Activated T-cell treated with anti-CD3 and anti-CD28 coated beads, Interleukin-2, amount 50 U/mL, for 4 hours (primary cell): ENCODE data around the gene C8A. TPM values are rescaled to one million over a fixed set of nuclear protein-coding genes. Genes with fewer than 3 reads are reported as not detected.

Source experiments
- ATAC-seq, 2 donors: fragments of 200-7000 bp; cut with Tn5 transposase; one replicate each; pipeline ENCODE4 v1.10.0; 2021
- DNase-seq: peaks from one replicate; pipeline ENCODE4 v3.0.0-alpha.2; 2020
- H3K27me3 Mint-ChIP-seq: one replicate; pipeline ENCODE4 v1.8.0; 2021; ENCODE audit warnings: low read depth, mixed read lengths
- H3K36me3 Mint-ChIP-seq: one replicate; pipeline ENCODE4 v1.8.0; 2022; ENCODE audit warnings: mixed read lengths; ENCODE audit not compliant: insufficient read depth
- H3K4me1 Mint-ChIP-seq: one replicate; pipeline ENCODE4 v1.8.0; 2021; ENCODE audit warnings: low read depth, mixed read lengths
- H3K4me3 Mint-ChIP-seq: one replicate; pipeline ENCODE4 v1.8.0; 2021; ENCODE audit warnings: mild to moderate bottlenecking, moderate library complexity, mixed read lengths
- H3K9me3 Mint-ChIP-seq: one replicate; pipeline ENCODE4 v1.8.0; 2021; ENCODE audit warnings: mixed read lengths
- total RNA-seq, 3 donors: library from RNA; stranded (reverse); gene quantifications; one replicate each; pipeline ENCODE4 v1.2.1, GENCODE V29; 2021

Gene C8A
- total RNA-seq, 3 donors from 2014 or later = not detected

- ATAC-seq (no peak), DNase-seq (no peak)
- H3K4me3 Mint-ChIP-seq = no peak overlapping the region
- no peaks in the 10 kb centered on the region for H3K36me3 Mint-ChIP-seq
- no peaks in the 10 kb centered on the region for H3K9me3 Mint-ChIP-seq
- no peaks in the 10 kb centered on the region for H3K4me1 Mint-ChIP-seq
- peaks cover 3% of the 10 kb centered on the region for H3K27me3 Mint-ChIP-seq
These were observed 79.9 kb downstream of the C8A start for GRCh38 chr1:56934430-56935060.

GRCh38 chr1:56938646-56939045 is 84.0 kb downstream of the C8A start:
- Mint-ChIP-seq H3K4me3 (no peak overlapping the region), H3K36me3 (no peaks in the 10 kb centered on the region), H3K4me1 (no peaks in the 10 kb centered on the region), H3K27me3 (no peaks in the 10 kb centered on the region), H3K9me3 (no peaks in the 10 kb centered on the region)
- no peak for DNase-seq
- ATAC-seq = no peak

GRCh38 chr1:56939209-56939608 is 84.6 kb downstream of the C8A start:
- Mint-ChIP-seq H3K36me3 (no peaks in the 10 kb centered on the region), H3K27me3 (no peaks in the 10 kb centered on the region), H3K4me3 (no peak overlapping the region), H3K9me3 (no peaks in the 10 kb centered on the region), H3K4me1 (no peaks in the 10 kb centered on the region)
- ATAC-seq (no peak), DNase-seq (no peak)

- ATAC-seq (no peak), DNase-seq (no peak)
- Mint-ChIP-seq H3K36me3 (no peaks in the 10 kb centered on the region), H3K9me3 (no peaks in the 10 kb centered on the region), H3K4me1 (no peaks in the 10 kb centered on the region), H3K27me3 (no peaks in the 10 kb centered on the region), H3K4me3 (no peak overlapping the region)
These were observed 85.4 kb downstream of the C8A start for GRCh38 chr1:56940039-56940438.

- H3K4me3 Mint-ChIP-seq = no peak overlapping the region
- no peaks in the 10 kb centered on the region for H3K9me3 Mint-ChIP-seq
- ATAC-seq = no peak
- no peaks in the 10 kb centered on the region for H3K36me3 Mint-ChIP-seq
- H3K4me1 Mint-ChIP-seq = no peaks in the 10 kb centered on the region
- H3K27me3 Mint-ChIP-seq = no peaks in the 10 kb centered on the region
- no peak for DNase-seq
These were observed 93.9 kb downstream of the C8A start for GRCh38 chr1:56948403-56949023.

GRCh38 chr1:56952501-56952900 is 97.9 kb downstream of the C8A start:
- no peaks in the 10 kb centered on the region for H3K4me1 Mint-ChIP-seq
- DNase-seq (no peak), ATAC-seq (no peak)
- no peaks in the 10 kb centered on the region for H3K36me3 Mint-ChIP-seq
- H3K9me3 Mint-ChIP-seq = no peaks in the 10 kb centered on the region
- no peak overlapping the region for H3K4me3 Mint-ChIP-seq
- H3K27me3 Mint-ChIP-seq = no peaks in the 10 kb centered on the region

GRCh38 chr1:56953386-56953785 is 98.8 kb downstream of the C8A start:
- peaks cover 2% of the 10 kb centered on the region for H3K27me3 Mint-ChIP-seq
- no peaks in the 10 kb centered on the region for H3K4me1 Mint-ChIP-seq
- H3K4me3 Mint-ChIP-seq = no peak overlapping the region
- DNase-seq (no peak), ATAC-seq (no peak)
- no peaks in the 10 kb centered on the region for H3K9me3 Mint-ChIP-seq
- H3K36me3 Mint-ChIP-seq = no peaks in the 10 kb centered on the region

- Mint-ChIP-seq H3K9me3 (no peaks in the 10 kb centered on the region), H3K36me3 (no peaks in the 10 kb centered on the region), H3K27me3 (peaks cover 2% of the 10 kb centered on the region), H3K4me1 (no peaks in the 10 kb centered on the region), H3K4me3 (no peak overlapping the region)
- ATAC-seq = no peak
- no peak for DNase-seq
These were observed 100.1 kb downstream of the C8A start for GRCh38 chr1:56954664-56955063.

- Mint-ChIP-seq H3K9me3 (no peaks in the 10 kb centered on the region), H3K4me1 (no peaks in the 10 kb centered on the region), H3K4me3 (no peak overlapping the region), H3K36me3 (no peaks in the 10 kb centered on the region), H3K27me3 (peaks cover 2% of the 10 kb centered on the region)
- DNase-seq (no peak), ATAC-seq (no peak)
These were observed 103.3 kb downstream of the C8A start for GRCh38 chr1:56957931-56958330.

- DNase-seq (no peak), ATAC-seq (no peak)
- Mint-ChIP-seq H3K4me1 (no peaks in the 10 kb centered on the region), H3K4me3 (no peak overlapping the region), H3K9me3 (no peaks in the 10 kb centered on the region), H3K36me3 (no peaks in the 10 kb centered on the region), H3K27me3 (peaks cover 2% of the 10 kb centered on the region)
These were observed 103.9 kb downstream of the C8A start for GRCh38 chr1:56958526-56958925.

GRCh38 chr1:56961426-56961825 is 106.8 kb downstream of the C8A start:
- H3K9me3 Mint-ChIP-seq = no peaks in the 10 kb centered on the region
- ATAC-seq (no peak), DNase-seq (no peak)
- H3K4me1 Mint-ChIP-seq = no peaks in the 10 kb centered on the region
- H3K36me3 Mint-ChIP-seq = no peaks in the 10 kb centered on the region
- H3K4me3 Mint-ChIP-seq = no peak overlapping the region
- peaks cover 2% of the 10 kb centered on the region for H3K27me3 Mint-ChIP-seq

- Mint-ChIP-seq H3K9me3 (no peaks in the 10 kb centered on the region), H3K27me3 (no peaks in the 10 kb centered on the region), H3K4me1 (no peaks in the 10 kb centered on the region), H3K36me3 (no peaks in the 10 kb centered on the region), H3K4me3 (no peak overlapping the region)
- no peak for DNase-seq
- ATAC-seq = no peak
These were observed 109.1 kb downstream of the C8A start for GRCh38 chr1:56963667-56964066.

GRCh38 chr1:56964349-56965017 is 109.9 kb downstream of the C8A start:
- Mint-ChIP-seq H3K36me3 (no peaks in the 10 kb centered on the region), H3K27me3 (no peaks in the 10 kb centered on the region), H3K9me3 (no peaks in the 10 kb centered on the region), H3K4me3 (no peak overlapping the region), H3K4me1 (no peaks in the 10 kb centered on the region)
- ATAC-seq (no peak), DNase-seq (no peak)

- H3K9me3 Mint-ChIP-seq = no peaks in the 10 kb centered on the region
- no peak overlapping the region for H3K4me3 Mint-ChIP-seq
- no peak for DNase-seq
- no peak for ATAC-seq
- no peaks in the 10 kb centered on the region for H3K27me3 Mint-ChIP-seq
- H3K4me1 Mint-ChIP-seq = no peaks in the 10 kb centered on the region
- H3K36me3 Mint-ChIP-seq = no peaks in the 10 kb centered on the region
These were observed 110.6 kb downstream of the C8A start for GRCh38 chr1:56965191-56965590.
